K562 (cell line): ENCODE data around the gene MKS1. TPM values are rescaled to one million over a fixed set of nuclear protein-coding genes. Genes with fewer than 3 reads are reported as not detected.

Experiments used
- JUN ChIP-seq, 2 experiments: sonication (generic) in 1 of 2; formaldehyde crosslinking in 1 of 2; IDR thresholded peaks; 2 replicates each; pipeline versions ENCODE4 v1.6.1 to v1.8.0; 2012 to 2022; ENCODE audit warnings: borderline replicate concordance in 2 of 2, mild to moderate bottlenecking in 2 of 2, improper control_type of control experiment in 1 of 2, low read depth in 1 of 2, low read length in 1 of 2, missing genetic modification reagents in 1 of 2
- MAZ ChIP-seq, 2 experiments: fragments of 450-650 bp in 1 of 2; sonication (generic) in 1 of 2; formaldehyde crosslinking; IDR thresholded peaks in 1 of 2; conservative IDR thresholded peaks in 1 of 2; 2 replicates each; pipeline versions ENCODE4 v1.4.0 to v1.5.0; 2020; ENCODE audit warnings: mild to moderate bottlenecking in 1 of 2, missing genetic modification reagents in 1 of 2
- POLR3G ChIP-seq: IDR thresholded peaks from 2 replicates; pipeline ENCODE4 v1.6.1; 2011; ENCODE audit not compliant: insufficient read length, insufficient replicate concordance; ENCODE audit errors: extremely low read depth
- ZNF239 ChIP-seq: fragments of 250-450 bp; sonication (Bioruptor Pico); IDR thresholded peaks from 2 replicates; pipeline ENCODE4 v1.4.0; 2020; ENCODE audit warnings: mild to moderate bottlenecking
- ZNF766 ChIP-seq: fragments of 200-800 bp; sonication (Bioruptor generic); conservative IDR thresholded peaks from 2 replicates; pipeline ENCODE4 v1.6.1; 2016; ENCODE audit warnings: missing genetic modification characterization, missing compliant biosample characterization
- polyA plus RNA-seq, 8 experiments: library from polyadenylated mRNA; depleted of rRNA in 4 of 8; stranded (reverse) in 5 of 8; unstranded in 3 of 8; fragments of >200 nt; fragmentation: Nextera tagmentation in 2 of 8; fragmentation: Illumina TruSeq in 1 of 8; extraction: Ambion mirVana in 2 of 8; extraction: Trizol in 1 of 8; gene quantifications; 2 replicates each; pipeline versions ENCODE4 v1.2.1 to v1.2.3, GENCODE V29; 2011 to 2014; ENCODE audit warnings: inconsistent platforms in 1 of 8, missing spikeins in 1 of 8
- total RNA-seq, 7 experiments: library from RNA; depleted of rRNA in 6 of 7; stranded (reverse); fragments of >200 nt in 6 of 7; fragmentation: Illumina TruSeq in 2 of 7; extraction: Trizol in 2 of 7; gene quantifications; 2 replicates each; pipeline versions ENCODE4 v1.2.1 to v1.2.3, GENCODE V29; 2011 to 2021; ENCODE audit warnings: low replicate concordance in 1 of 7
- TF ChIP-seq, protein P1 (sequence below), 2 experiments: fragments of 200-800 bp in 1 of 2; sonication (Bioruptor generic) in 1 of 2; sonication (generic) in 1 of 2; formaldehyde crosslinking in 1 of 2; IDR thresholded peaks in 1 of 2; conservative IDR thresholded peaks in 1 of 2; 2 replicates each; pipeline versions ENCODE4 v1.5.0 to v1.6.1; 2016 to 2020; ENCODE audit warnings: missing compliant biosample characterization in 1 of 2, missing genetic modification characterization in 1 of 2, missing genetic modification reagents in 1 of 2
- TF ChIP-seq, protein P2 (sequence below): sonication (generic); formaldehyde crosslinking; IDR thresholded peaks from 2 replicates; pipeline ENCODE4 v1.5.0; 2020; ENCODE audit warnings: missing genetic modification reagents

The MKS1 gene
- total and polyA plus RNA-seq, 9 of the 15 experiments (the other 6 are each of a cell fraction or from before 2014, with no cell fraction given) = 16.3 to 31.0 (median 25.9) TPM

- TF ChIP-seq, protein P1, sequence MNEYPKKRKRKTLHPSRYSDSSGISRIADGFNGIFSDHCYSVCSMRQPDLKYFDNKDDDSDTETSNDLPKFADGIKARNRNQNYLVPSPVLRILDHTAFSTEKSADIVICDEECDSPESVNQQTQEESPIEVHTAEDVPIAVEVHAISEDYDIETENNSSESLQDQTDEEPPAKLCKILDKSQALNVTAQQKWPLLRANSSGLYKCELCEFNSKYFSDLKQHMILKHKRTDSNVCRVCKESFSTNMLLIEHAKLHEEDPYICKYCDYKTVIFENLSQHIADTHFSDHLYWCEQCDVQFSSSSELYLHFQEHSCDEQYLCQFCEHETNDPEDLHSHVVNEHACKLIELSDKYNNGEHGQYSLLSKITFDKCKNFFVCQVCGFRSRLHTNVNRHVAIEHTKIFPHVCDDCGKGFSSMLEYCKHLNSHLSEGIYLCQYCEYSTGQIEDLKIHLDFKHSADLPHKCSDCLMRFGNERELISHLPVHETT (CRISPR knock-in tag; conservative IDR thresholded peaks at IDR 0.05 in 1 of 2, IDR thresholded peaks at IDR 0.05 in 1 of 2) = no peak
- TF ChIP-seq ZNF766 (peak; percentile 57; the same call in 1 of the 2 replicates), POLR3G (no peak), MAZ (CRISPR knock-in tag; conservative IDR thresholded peaks at IDR 0.05 in 1 of 2, IDR thresholded peaks at IDR 0.05 in 1 of 2) (peak in 1 of 2 experiments; percentile 49; a peak in 1 of 4 replicates), JUN (IDR thresholded peaks at IDR 0.05; ENCODE audit: borderline replicate concordance, low read depth, low read length) (peak; percentile 21; the same call in 1 of the 2 replicates), JUN (CRISPR knock-in tag; IDR thresholded peaks at IDR 0.05; ENCODE audit: borderline replicate concordance) (no peak), ZNF239 (CRISPR knock-in tag) (peak; percentile 17; the same call in 1 of the 2 replicates)
- TF ChIP-seq, protein P2, sequence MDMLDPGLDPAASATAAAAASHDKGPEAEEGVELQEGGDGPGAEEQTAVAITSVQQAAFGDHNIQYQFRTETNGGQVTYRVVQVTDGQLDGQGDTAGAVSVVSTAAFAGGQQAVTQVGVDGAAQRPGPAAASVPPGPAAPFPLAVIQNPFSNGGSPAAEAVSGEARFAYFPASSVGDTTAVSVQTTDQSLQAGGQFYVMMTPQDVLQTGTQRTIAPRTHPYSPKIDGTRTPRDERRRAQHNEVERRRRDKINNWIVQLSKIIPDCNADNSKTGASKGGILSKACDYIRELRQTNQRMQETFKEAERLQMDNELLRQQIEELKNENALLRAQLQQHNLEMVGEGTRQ (CRISPR knock-in tag) = 0 out of 2 replicates have a peak, but pooled peaks have one; percentile 27
- TF ChIP-seq, all 486 proteins: peak for 45
Observed at GRCh38 chr17:58184308-58184985, 34.6 kb downstream of the MKS1 start (continued).
